Body of pancreas (tissue), 4 donors: Measurements from ENCODE around the gene KDM2B. TPM values are rescaled to one million over a fixed set of nuclear protein-coding genes. Genes with fewer than 3 reads are reported as not detected.

Experiments used
- ATAC-seq: fragments of 150-250 bp; one replicate; pipeline ENCODE4 v1.9.1; 2016
- DNase-seq, 4 donors: peaks; one replicate each; pipeline ENCODE4 v3.0.0-alpha.2; 2019
- H3K27ac ChIP-seq, 4 donors: fragments of 200-600 bp; sonication (generic); 1 replicate in 3 of 4; 2 replicates in 1 of 4; pipeline versions ENCODE4 v1.5.1 to v1.6.1; 2016 to 2019; ENCODE audit warnings: mild to moderate bottlenecking in 1 of 4, mixed read lengths in 1 of 4, moderate library complexity in 1 of 4
- H3K27me3 ChIP-seq, 2 donors: fragments of 200-600 bp; sonication (generic); one replicate each; pipeline ENCODE4 v1.6.0; 2016; ENCODE audit warnings: mild to moderate bottlenecking in 1 of 2
- H3K36me3 ChIP-seq, 2 donors: fragments of 200-600 bp; sonication (generic); replicated peaks in 1 of 2; 2 replicates each; pipeline ENCODE4 v1.5.1; 2016; ENCODE audit warnings: low read depth in 2 of 2; ENCODE audit not compliant: insufficient read depth in 1 of 2
- H3K4me1 ChIP-seq: fragments of 200-600 bp; sonication (generic); one replicate; pipeline ENCODE4 v1.6.0; 2016
- H3K4me3 ChIP-seq, 2 donors: fragments of 200-600 bp; sonication (generic); 1 replicate in 1 of 2; 2 replicates in 1 of 2; pipeline ENCODE4 v1.5.1; 2016 to 2019
- H3K9me3 ChIP-seq, 3 donors: fragments of 200-600 bp; sonication (generic); 1 replicate in 2 of 3; 2 replicates in 1 of 3; pipeline ENCODE4 v1.5.1; 2016
- POLR2A ChIP-seq, 3 donors: fragments of 450-650 bp; IDR thresholded peaks; one replicate each; pipeline ENCODE4 v1.6.1; 2016; ENCODE audit warnings: antibody characterized with exemption in 3 of 3, mild to moderate bottlenecking in 2 of 3
- WGBS, 2 donors: methylation state at CpG; one replicate each; pipeline ENCODE4 v1.1.5; 2017; 5-methylcytosine and 5-hydroxymethylcytosine counted together
- intact Hi-C: fragments of 100-400 bp; cut with DNase I; formaldehyde crosslinking; loops from one replicate; pipeline ENCODE4 v1.15.1; 2023
- total RNA-seq, 2 donors: library from RNA; depleted of rRNA; stranded (reverse); fragments of >200 nt; gene quantifications; one replicate each; pipeline ENCODE4 v1.1.0, GENCODE V29; 2016
- TF ChIP-seq, protein P1 (sequence below), 7 experiments: fragments of 450-650 bp in 4 of 7; fragments of 200-600 bp in 3 of 7; sonication (generic) in 3 of 7; IDR thresholded peaks; one replicate each; pipeline ENCODE4 v1.5.1; 2016 to 2019; ENCODE audit warnings: antibody characterized with exemption in 7 of 7

KDM2B gene
- total RNA-seq, 2 donors from 2014 or later: 17.8 to 26.5 TPM

- no peak for DNase-seq
- Histone ChIP-seq H3K36me3 (peaks cover 10 to 30% of the 10 kb centered on the region in 2 donors), H3K4me3 (no peak overlapping the region), H3K27me3 (no peaks in the 10 kb centered on the region), H3K27ac (no peak overlapping the region), H3K9me3 (no peaks in the 10 kb centered on the region), H3K4me1 (no peaks in the 10 kb centered on the region)
- TF ChIP-seq POLR2A (IDR thresholded peaks at IDR 0.05): no peak
- TF ChIP-seq, protein P1, sequence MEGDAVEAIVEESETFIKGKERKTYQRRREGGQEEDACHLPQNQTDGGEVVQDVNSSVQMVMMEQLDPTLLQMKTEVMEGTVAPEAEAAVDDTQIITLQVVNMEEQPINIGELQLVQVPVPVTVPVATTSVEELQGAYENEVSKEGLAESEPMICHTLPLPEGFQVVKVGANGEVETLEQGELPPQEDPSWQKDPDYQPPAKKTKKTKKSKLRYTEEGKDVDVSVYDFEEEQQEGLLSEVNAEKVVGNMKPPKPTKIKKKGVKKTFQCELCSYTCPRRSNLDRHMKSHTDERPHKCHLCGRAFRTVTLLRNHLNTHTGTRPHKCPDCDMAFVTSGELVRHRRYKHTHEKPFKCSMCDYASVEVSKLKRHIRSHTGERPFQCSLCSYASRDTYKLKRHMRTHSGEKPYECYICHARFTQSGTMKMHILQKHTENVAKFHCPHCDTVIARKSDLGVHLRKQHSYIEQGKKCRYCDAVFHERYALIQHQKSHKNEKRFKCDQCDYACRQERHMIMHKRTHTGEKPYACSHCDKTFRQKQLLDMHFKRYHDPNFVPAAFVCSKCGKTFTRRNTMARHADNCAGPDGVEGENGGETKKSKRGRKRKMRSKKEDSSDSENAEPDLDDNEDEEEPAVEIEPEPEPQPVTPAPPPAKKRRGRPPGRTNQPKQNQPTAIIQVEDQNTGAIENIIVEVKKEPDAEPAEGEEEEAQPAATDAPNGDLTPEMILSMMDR (IDR thresholded peaks at IDR 0.05): no peak
- intact Hi-C loops: no loop called here
- WGBS, 2 donors: 89 to 98% methylated on average over 6 of the region's 6 CpGs
- no peak for ATAC-seq
Observed at GRCh38 chr12:121428883-121429282, 151.9 kb downstream of the KDM2B start.

DNA sequence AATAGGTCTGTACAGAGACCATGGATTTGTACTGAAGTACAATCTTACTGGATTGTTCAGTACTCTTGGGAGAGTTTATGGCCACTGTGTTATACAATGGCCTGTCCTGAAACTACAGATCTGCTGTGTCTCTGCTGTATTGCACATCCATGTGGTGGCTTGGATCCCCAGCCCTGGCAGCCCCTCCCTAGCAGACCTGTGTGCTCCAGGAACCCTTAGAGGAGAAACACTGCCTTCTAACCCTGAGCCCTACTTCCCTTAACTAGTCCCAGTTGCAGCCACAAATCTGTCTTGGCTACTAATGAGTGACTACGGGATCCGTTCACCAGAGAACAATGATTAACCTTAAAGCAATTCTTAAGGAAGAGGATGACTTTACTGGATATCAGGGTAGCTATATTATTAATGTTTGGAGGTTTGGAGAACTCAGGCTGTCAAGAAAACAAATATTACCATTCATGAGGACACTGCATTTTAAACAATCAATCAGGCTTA is 153.2 kb downstream of the KDM2B start:
- intact Hi-C loops: no loop called here
- no peak for DNase-seq
- Histone ChIP-seq H3K27ac (no peak overlapping the region), H3K4me3 (no peak overlapping the region), H3K9me3 (no peaks in the 10 kb centered on the region), H3K36me3 (peaks cover 10 to 36% of the 10 kb centered on the region in 2 donors), H3K27me3 (no peaks in the 10 kb centered on the region), H3K4me1 (no peaks in the 10 kb centered on the region)
- no peak for TF ChIP-seq POLR2A (IDR thresholded peaks at IDR 0.05)
- TF ChIP-seq, protein P1 (IDR thresholded peaks at IDR 0.05): no peak
- no peak for ATAC-seq
- 66 to 82% methylated on average over 2 of the region's 2 CpGs for WGBS, 2 donors

- DNase-seq: no peak
- no peak overlapping the region for H3K4me3 ChIP-seq
- H3K4me1 ChIP-seq: no peaks in the 10 kb centered on the region
- TF ChIP-seq POLR2A (IDR thresholded peaks at IDR 0.05): no peak
- TF ChIP-seq, protein P1 (IDR thresholded peaks at IDR 0.05): no peak
- WGBS, 2 donors: 85 to 91% methylated on average over 1 of the region's 1 CpG
- no peaks in the 10 kb centered on the region for H3K27me3 ChIP-seq
- intact Hi-C loops: no loop called here
- no peaks in the 10 kb centered on the region for H3K9me3 ChIP-seq
- no peak overlapping the region for H3K27ac ChIP-seq
- ATAC-seq: no peak
- peaks cover 10 to 32% of the 10 kb centered on the region in 2 donors for H3K36me3 ChIP-seq
Observed at GRCh38 chr12:121424624-121424975, 156.2 kb downstream of the KDM2B start.

DNA sequence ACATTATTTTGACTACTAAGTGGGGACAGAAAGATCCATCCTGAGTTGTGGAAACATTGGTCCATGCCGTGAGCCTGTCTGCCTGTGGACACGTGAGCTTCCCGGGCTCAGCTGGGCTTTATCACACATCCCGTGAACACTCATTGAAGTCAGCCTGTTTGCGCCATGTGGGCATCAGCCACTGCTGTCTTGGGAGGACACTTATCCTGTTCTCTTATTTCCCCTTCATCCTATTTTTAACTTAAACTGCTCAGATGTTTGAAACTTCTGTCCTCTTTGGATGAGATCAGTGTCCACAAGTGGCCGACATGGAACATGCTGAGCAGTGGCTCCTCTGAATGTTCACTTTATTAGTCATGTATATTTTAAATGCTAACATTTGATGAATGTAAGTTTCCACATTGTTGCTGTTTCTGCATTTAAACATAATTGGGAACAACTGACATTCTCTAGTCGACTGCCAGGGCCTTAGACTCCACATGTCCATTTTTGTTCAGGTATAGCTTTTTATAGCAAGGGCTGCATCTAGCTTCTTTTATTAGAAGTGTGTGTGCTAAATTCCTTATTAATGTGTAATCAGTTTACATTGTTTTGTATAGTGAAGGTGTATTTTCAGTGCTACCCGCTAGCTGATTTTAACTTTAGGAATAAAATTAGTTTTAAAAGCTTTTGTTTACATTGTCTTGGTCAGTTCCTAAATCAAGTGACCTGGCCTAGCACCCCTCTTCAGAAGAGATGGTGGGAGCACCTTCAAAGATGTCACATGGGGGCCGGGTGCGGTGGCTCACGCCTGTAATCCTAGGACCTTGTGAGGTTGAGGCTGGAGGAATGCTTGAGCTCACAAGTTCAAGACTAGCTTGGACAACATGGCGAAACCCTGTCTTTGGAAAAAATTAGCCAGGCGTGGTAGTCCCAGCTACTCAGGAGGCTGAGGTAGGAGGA is 156.9 kb downstream of the KDM2B start:
- ATAC-seq (no peak), DNase-seq (no peak)
- no peaks in the 10 kb centered on the region for H3K4me1 ChIP-seq
- intact Hi-C loops: no loop called here
- no peaks in the 10 kb centered on the region for H3K27me3 ChIP-seq
- peaks cover 6 to 30% of the 10 kb centered on the region in 2 donors for H3K36me3 ChIP-seq
- TF ChIP-seq POLR2A (IDR thresholded peaks at IDR 0.05): no peak
- TF ChIP-seq, protein P1 (IDR thresholded peaks at IDR 0.05): no peak
- WGBS, 2 donors: 89 to 94% methylated on average over 13 of the region's 13 CpGs
- H3K9me3 ChIP-seq: no peaks in the 10 kb centered on the region
- no peak overlapping the region for H3K27ac ChIP-seq
- H3K4me3 ChIP-seq: no peak overlapping the region
